DMS 273 treated with DMSO at 0.1 percent for 48 hours (cell line): ENCODE measurements around the gene ZNF683.
"Not testable (repeated sequence)": the region's sequence is repeated elsewhere in the genome, so short reads cannot be mapped to it uniquely, and the experiment has no call there.

ENCODE experiments used
- DNase-seq: peaks from one replicate; lab custom pipeline; 2025; lab: John Stamatoyannopoulos, UW

Gene ZNF683

DNA sequence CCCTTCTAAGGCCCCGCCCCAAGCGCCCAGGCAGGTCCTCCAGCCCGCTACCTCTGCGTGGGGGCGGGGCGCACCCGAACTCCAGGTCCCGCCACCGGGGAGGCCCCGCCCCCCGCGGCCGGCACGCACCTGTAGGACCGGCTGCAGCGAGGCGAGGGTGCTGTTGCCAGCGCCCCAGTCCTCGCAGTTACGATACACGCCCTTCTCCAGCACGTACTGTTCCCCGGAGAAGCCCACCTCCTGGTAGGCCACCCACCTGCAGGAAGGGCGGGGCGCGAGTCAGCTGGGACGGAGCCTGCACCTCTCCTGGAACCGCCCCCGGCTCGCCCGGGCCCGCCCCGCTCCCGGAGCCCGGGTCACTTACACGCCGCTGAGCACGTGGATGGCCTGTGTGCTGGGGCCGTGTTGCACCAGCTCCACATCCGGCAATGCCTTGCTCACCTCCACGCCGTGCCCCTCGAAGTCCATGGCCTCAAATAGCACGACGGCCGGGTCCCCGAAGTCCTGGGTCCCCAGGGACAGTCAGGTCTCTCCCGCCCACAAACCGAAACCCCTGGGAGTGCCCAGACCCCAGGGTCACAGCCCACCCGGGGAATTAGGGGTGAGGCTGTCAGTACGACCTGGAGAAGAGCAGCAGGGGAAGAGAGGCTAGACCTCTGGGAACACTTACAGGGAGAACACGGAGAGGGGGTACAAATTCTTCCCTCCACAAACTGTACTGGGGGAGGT is 35.9 kb downstream of the ZNF683 start:
- no peak for DNase-seq

DNA sequence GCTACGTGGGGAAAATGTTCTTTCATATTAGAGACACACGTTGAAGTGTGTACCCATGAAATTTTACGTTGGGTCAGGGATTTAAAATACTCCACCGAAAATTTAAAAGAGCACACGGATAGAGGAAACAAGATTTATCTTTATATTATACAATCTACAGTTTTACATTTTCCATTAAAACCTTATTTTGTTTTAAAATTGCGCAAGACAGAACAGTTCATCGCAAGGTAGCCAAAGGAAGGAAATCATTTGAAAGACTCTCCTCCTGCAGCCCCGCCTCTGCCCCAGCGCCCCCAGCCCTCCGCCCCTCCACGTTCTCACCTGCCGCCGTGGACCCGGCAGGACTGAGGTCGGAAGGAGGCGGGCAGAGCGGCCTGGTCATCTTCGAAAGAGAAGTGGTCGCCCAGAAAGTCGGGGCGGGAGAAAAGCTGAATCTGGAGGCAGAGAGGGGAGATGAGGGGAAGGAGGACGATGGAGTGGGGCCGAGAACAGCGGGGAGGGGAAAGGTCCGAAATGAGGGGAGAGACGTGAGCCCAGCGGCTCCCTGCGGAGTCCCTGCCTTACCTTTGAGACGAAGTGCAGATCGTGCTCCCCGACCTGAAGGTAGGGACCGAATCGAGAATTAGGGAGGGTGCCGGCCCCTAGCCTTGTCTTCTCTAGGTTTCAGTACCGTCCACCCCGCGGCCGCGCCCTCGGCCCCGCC is 36.6 kb downstream of the ZNF683 start:
- DNase-seq, result no peak

DNA sequence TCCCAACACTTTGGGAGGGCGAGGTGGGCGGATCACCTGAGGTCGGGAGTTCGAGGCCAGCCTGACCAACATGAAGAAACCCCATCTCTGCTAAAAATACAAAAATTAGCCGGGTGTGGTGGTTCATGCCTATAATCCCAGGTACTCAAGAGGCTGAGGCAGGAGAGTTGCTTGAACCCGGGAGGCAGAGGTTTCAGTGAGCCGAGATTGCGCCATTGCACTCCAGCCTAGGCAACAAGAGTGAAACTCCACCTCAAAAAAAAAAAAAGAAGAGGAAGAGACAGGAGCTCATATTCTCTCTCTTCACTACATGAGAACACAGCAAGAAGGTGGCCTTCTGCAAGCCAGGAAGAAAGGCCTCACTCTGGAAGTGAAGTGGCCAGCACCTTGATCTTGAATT is 39.2 kb downstream of the ZNF683 start:
- DNase-seq, result not testable (repeated sequence)

DNA sequence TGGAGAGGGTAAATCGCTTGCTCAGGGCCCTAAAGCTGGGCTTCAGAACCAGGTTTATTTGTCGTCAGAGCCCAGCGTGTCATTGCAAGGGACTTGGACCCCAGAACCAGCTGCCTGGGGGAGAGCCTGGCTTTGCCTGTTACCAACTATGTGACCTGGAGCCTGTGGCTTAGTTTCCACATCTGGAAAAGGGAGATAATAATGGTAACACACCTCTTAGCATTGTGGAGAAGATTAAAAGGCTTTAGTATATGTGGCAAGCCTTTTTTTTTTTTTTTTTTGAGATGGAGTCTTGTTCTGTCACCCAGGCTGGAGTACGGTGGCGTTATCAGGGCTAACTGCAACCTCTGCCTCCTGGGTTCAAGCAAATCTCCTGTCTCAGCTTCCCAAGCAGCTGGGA is 42.3 kb downstream of the ZNF683 start:
- no peak for DNase-seq

DNA sequence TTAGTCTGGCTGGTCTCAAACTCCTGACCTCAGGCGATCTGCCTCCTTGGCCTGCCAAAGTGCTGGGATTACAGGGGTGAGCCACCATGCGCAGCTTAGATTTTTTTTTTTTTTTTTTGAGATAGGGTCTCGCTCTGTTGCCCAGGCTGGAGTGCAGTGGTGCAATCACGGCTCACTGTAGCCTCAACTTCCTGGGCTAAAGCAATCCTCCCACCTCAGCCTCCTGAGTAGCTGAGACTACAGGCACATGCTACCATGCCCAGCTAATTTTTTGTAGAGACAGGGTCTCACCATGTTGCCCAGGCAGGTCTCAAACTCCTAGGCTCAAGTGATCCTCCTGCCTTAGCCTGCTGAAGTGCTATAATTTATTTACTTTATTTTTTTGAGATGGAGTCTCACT is 43.2 kb downstream of the ZNF683 start:
- not testable (repeated sequence) for DNase-seq

DNA sequence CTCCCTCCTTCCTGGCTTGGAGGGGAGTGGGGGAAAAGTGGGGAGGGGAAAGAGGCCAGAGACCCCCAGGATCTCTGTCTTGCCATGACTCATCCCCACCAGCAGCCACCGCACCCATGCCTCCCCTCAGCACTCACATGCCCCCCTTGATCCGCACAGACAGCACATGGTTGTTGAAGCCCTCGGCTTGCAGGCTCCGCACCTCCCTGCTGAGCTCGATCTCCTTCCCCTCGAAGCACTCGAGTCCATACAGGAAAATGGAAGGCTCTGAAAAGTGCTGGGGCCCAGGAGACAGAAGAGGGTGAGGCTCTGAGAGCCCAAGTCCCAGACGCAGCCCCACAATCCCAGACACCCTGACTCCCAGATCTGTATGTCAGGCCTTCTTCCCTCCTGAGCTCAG is 44.0 kb downstream of the ZNF683 start:
- no peak for DNase-seq

DNA sequence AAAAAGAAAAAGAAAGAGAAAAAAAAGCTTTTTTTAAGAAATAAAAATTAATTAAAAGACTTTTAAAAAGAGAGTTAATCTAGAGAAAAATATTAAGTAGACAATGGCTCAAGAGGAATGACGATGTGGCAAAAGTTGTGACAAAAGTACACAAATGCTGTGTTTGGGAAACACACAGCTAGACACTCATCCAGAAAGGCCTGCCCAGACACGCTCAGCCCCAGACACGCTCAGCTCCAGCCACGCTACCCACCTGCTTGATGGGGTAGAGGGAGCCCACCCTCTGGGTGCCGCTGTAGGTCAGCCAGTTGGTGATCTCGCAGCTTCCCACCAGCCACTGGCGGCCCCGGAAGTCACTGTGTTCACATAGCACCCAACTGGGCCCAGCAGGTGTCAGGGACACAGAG is 44.6 kb downstream of the ZNF683 start:
- DNase-seq, result no peak

DNA sequence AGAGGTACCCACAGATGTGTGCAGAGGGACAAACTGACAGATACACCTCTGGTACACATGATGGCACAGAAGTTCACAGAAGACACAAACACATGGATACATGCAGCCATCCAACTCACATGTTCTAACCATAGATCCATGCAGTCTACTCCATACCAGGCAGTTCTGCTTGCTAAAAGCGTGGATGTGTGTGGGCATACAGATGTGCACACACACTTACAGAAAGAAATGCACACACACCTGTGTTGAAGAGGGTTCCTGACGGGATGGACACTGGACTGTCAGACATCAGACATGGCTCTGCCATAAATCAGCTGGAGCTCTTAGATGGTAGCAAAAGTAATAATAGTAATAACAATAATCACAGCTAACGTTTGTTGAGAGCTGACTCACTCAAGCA is 48.0 kb downstream of the ZNF683 start:
- no peak for DNase-seq

DNA sequence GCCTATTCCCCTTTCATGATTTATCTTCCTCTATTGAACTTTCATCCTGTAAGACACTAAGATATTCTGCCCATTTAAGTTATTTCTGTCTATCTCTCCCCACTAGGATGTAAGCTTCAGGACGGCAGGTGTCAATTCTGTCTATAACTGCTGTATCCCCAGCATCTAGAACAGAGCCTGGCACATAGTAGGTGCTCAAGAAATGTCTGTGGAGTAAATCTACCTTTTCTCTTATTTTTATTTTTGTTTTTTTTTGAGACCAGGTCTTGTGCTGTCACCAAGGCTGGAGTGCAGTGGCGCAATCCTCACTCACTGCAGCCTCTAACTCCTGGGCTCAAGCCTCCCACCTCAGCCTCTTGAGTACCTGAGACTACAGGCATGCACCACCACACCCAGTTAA is 49.2 kb downstream of the ZNF683 start:
- no peak for DNase-seq

DNA sequence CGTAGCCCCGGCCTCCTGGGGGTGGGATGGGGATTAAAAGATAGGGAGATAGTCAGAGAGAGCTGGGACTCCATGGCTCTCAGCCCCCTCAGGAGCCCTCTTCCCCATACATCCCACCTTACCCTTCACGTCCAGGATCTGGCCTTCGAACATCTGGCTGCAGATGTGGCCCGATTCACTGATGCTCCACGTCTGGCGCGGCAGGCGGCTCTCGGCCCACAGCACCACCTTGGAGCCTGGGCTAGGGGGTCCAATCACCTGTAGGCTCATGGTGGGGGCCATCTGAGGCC is 50.6 kb downstream of the ZNF683 start:
- no peak for DNase-seq

DNA sequence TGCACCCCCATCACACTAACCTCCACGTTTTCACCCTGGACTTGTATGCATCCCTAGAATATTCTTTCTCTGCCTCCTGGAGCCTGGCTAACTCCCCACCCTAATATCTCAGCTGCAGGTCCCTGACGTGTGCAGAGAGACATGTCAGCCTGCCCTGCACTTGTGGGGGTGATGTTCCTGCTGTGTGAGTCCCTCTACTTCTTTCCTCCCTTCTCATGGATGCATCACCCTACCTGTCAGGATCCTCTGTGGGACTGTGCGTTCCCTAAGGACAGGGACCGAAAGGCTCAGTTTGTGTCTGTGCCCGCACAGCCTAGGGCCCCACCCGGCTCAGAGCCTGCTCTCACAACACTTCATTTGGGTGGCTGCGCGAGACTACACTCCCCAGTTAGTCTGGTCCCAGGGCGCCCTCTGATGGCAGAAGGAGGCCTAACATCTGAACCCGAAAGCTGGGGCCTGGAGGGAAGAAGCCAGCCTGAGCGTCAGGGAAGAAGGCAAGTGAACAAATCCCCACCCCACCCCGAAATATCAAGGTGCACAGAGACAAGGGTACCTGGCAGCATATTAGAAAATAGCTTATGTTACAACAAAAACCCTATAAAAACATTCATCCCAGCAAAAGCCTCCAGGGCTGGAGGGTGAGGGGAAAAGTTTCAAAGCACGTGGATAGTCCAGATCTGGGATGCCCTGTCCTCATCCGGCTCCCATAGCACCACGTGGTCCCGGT is 51.1 kb downstream of the ZNF683 start:
- DNase-seq, result peak; percentile 53

DNA sequence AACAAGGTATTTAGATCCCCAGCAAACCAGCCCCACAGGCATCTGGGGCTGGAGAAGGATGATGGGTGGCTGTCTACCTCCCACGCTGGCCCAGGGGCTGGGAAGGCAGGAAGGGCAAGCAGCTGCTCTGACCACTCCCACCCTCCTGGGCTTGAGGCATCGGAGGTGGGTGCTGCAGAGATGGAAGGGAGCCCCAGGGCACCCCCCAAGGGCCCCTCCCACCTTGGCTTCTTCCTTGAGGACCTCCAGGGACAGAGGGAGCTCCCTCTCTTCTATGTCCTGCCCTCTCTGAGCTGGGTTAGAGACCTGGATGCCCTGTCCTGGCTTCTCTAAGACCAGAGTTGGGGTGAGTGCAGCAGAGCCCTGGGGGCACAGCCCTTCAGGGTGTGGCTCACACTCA is 51.7 kb downstream of the ZNF683 start:
- no peak for DNase-seq

DNA sequence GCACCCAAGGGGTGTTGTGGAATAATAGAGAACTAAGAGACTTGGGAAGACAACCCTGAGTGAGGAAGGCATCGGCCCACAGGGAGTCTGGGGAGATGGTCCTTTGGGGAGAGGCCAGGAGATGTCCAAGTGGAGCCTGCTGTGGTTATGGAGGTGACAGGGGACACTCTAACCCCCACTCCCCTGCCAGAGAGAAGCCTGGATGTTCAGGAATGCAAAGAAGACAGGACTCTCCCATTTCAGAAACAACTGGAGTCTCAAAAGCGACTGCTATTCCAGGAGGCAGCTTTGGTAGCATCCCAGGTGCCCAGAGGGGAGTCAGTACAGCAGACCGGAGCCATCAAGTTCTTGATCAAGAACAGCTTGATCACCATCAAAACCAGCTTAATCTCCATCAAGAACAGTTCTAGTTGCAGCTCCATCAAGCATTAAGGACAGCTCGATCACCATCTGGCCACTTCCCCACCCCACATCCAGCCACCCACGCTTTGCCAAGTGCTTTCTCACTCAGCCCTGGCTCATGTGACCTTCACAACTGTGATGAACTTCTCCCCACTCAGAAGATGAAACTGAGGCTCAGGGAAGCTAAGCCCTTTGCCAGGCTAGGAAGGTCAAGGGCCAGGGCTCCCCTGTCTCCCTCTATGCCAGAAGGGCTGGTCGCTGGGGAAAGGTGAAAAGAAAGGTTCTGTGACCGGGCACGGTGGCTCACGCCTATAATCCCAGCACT is 54.0 kb downstream of the ZNF683 start:
- DNase-seq, result peak; percentile 40

DNA sequence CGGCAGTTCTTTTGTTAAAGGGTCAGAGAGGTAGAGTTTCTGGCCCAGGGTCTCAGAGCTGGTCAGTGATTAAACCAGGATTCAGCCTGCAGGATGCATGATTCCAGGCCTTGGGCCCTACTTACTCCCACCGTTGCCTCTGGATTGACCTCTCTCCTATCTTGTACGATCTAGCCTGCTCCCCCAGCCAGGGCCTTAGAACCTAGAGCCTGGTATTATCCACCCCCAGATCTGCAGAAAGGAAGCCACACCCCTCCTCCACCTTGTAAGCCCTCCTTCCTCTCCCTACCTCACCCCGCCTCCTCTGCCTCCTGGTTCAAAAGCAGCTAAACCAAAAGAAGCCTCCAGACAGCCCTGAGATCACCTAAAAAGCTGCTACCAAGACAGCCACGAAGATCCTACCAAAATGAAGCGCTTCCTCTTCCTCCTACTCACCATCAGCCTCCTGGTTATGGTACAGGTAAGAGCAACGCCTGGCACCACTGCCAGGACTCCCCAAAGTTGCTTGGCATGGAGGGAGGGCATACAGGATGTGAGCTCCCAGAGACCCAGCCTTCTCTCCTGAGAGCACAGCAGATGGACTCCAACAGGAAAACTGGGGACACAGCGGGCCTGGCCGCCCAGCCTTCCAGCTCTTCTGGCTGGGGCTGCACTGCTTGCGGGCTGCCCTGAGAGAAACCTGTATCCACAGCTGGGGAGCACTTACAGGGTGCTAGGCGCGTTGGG is 54.8 kb downstream of the ZNF683 start, which contains the start of gene CD52:
TSS of gene CD52 (plus strand) at position 347 of the 726 bp plus-strand sequence. CDS start at position 407, 60 bp downstream.
- DNase-seq, result no peak

DNA sequence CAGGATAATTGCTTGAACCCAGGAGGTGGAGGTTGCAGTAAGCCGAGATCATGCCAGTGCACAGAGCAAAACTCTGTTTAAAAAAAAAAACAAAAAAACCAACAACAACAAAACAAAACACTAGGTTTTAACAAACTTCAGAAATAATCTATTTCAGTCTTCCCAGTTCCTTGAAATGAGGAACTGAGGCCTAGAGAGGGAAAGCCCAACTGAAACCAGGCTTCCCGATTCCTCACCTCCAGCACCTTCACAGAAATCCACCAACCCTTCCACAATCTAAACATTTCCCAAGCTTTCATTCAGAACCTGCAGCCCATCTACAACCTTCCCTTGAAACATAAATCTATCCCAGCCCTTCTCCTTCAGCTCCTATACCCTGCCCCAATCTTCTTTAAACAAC is 55.4 kb downstream of the ZNF683 start:
- DNase-seq, result no peak

DNA sequence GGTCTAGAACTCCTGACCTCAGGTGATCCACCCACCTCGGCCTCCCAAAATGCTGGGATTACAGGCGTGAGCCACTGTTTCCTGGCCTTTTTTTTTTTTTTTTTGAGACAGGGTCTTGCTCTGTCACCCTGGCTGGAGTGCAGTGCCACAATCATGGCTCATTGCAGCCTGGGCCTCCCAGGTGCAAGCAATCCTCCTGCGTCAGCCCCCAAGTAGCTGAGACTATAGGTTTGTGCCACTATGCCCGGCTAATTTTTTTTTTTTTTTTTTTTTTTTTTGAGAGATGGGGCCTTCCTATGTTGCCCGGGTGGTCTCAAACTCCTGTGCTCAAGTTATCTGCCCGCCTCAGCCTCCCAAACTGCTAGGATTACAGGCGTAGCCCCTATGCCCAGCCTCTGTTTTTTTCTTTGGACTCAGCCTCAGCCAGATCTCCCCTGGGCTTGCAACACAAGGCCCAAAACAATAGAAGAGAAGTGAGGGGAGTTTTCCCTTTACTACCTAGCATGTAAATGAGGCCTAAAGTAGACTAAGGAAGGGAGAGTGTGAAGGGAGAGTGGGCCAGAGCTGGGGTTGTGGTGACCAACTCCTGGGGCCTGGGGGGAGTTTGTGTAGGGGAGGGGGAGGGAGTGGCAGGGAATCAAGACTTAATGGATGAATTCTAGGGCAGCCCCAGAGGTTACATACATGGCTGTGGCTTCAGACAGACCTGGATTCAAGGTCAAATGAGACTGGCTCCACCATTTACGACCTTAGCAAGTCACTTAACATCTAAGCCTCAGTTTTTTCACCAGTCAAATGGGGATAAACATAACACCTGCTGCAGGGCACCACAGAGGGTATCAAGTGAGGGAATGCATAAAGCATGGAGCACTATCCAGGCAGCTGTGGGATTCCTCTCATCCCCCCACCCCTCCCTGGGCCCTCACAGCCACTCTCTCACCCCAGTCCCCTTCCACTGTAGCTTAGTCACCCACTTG is 56.4 kb downstream of the ZNF683 start:
- no peak for DNase-seq

DNA sequence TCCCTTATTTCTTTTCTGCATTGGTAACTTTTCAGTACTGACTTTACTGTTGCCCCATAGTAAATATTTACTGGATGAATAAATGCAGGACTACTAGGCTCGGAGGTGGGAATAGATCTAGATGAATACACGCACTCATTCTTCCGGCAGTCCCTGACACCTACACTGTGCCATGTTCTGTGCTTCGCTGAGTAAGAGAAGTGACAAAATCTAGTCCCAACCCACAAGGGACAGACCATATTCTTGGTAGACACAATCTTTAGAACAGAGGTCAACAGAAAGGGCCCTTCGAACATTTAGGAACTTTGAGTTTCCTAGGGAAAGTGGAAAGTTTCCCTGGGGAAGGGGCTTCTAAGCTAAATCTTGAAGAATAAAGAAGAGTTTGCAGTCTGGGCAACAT is 58.0 kb downstream of the ZNF683 start:
- no peak for DNase-seq
